BJ (cell line): ENCODE data around the gene SCGB1A1. TPM values are rescaled to one million over a fixed set of nuclear protein-coding genes. Genes with fewer than 3 reads are reported as not detected.

ENCODE experiments used
- CTCF ChIA-PET: fragments of 350-600 bp; formaldehyde crosslinking; extraction: SDS; loops from one replicate; lab custom pipeline; 2021; ENCODE audit warnings: antibody characterized with exemption, inconsistent platforms; lab: Yijun Ruan, JAX
- POLR2A ChIA-PET: fragments of 300-600 bp; sonication (Branson Sonifier 250); formaldehyde crosslinking; extraction: SDS; loops from one replicate; lab custom pipeline; 2021; ENCODE audit warnings: antibody characterized with exemption; lab: Charles Lee
- DNase-seq: peaks from one replicate; pipeline ENCODE4 v3.0.0-alpha.2; 2011; ENCODE audit warnings: low read depth
- H3K27me3 ChIP-seq: 2 replicates; pipeline ENCODE4 v1.6.0; 2011; ENCODE audit warnings: low read length; ENCODE audit not compliant: control insufficient read depth, insufficient read depth
- H3K36me3 ChIP-seq: 2 replicates; pipeline ENCODE4 v1.5.1; 2011; ENCODE audit warnings: low read length; ENCODE audit not compliant: control insufficient read depth, insufficient read depth
- H3K4me3 ChIP-seq: 2 replicates; pipeline ENCODE4 v1.5.1; 2011; ENCODE audit warnings: low read depth, mild to moderate bottlenecking, control low read depth, low read length
- CTCF ChIP-seq: IDR thresholded peaks from 2 replicates; pipeline ENCODE4 v1.5.1; 2011; ENCODE audit warnings: low read depth, mild to moderate bottlenecking, control low read depth, inconsistent platforms, low read length, moderate library complexity; ENCODE audit not compliant: insufficient read depth
- polyA plus RNA-seq: library from polyadenylated mRNA; depleted of rRNA; stranded (reverse); fragments of >200 nt; gene quantifications from 2 replicates; pipeline ENCODE4 v1.2.3, GENCODE V29; 2011

The SCGB1A1 gene
- polyA plus RNA-seq, 1 experiment = not detected

GRCh38 chr11:62400281-62400680 lies 18.6 kb upstream of the SCGB1A1 start:
- no peak overlapping the region for H3K4me3 ChIP-seq
- CTCF ChIA-PET = interaction anchor here (1.3 to 8.6 kb wide), 5 partner anchors 9 to 160 kb away, joined by 5 to 95 read pairs (median 23); partner anchors contain the start of gene AHNAK
- POLR2A ChIA-PET = interaction anchor here (0.5 to 1.3 kb wide), 2 partner anchors 139 to 163 kb away, joined by 3 read pairs; no protein-coding TSS in a partner anchor
- no peak for TF ChIP-seq CTCF
- H3K36me3 ChIP-seq = no peaks in the 10 kb centered on the region
- no peaks in the 10 kb centered on the region for H3K27me3 ChIP-seq
- no peak for DNase-seq

GRCh38 chr11:62400760-62401159 lies 18.1 kb upstream of the SCGB1A1 start:
- no peak for TF ChIP-seq CTCF
- ChIA-PET CTCF (interaction anchor here (0.6 to 8.6 kb wide), 6 partner anchors 9 to 159 kb away, joined by 3 to 95 read pairs (median 14); partner anchors contain the start of gene AHNAK), POLR2A (interaction anchor here (0.5 to 1.3 kb wide), 3 partner anchors 138 to 173 kb away, joined by 3 read pairs; partner anchors contain the start of gene EEF1G)
- H3K4me3 ChIP-seq = no peak overlapping the region
- H3K27me3 ChIP-seq = no peaks in the 10 kb centered on the region
- H3K36me3 ChIP-seq = no peaks in the 10 kb centered on the region
- peak; percentile 71 for DNase-seq

GRCh38 chr11:62401356-62401755 lies 17.5 kb upstream of the SCGB1A1 start:
- CTCF ChIA-PET = interaction anchor here (0.6 to 8.6 kb wide), 5 partner anchors 10 to 159 kb away, joined by 3 to 95 read pairs (median 23); partner anchors contain the start of gene AHNAK
- H3K27me3 ChIP-seq = no peaks in the 10 kb centered on the region
- POLR2A ChIA-PET = interaction anchor here (1.0 kb wide), 1 partner anchor 172 kb away, joined by 3 read pairs; the partner anchor contains the start of gene EEF1G
- DNase-seq = no peak
- H3K4me3 ChIP-seq = no peak overlapping the region
- no peak for TF ChIP-seq CTCF
- no peaks in the 10 kb centered on the region for H3K36me3 ChIP-seq

- ChIA-PET CTCF (interaction anchor here (0.6 to 8.6 kb wide), 6 partner anchors 8 to 369 kb away, joined by 3 to 95 read pairs (median 13); partner anchors contain the start of gene AHNAK), POLR2A (no interaction called here)
- H3K27me3 ChIP-seq = no peaks in the 10 kb centered on the region
- H3K36me3 ChIP-seq = no peaks in the 10 kb centered on the region
- no peak overlapping the region for H3K4me3 ChIP-seq
- DNase-seq = no peak
- TF ChIP-seq CTCF = no peak
Observed at GRCh38 chr11:62401811-62402210, 17.0 kb upstream of the SCGB1A1 start.

GRCh38 chr11:62402226-62402959 lies 16.4 kb upstream of the SCGB1A1 start:
- CTCF ChIA-PET = interaction anchor here (0.6 to 8.6 kb wide), 6 partner anchors 9 to 368 kb away, joined by 3 to 95 read pairs (median 13); partner anchors contain the start of gene AHNAK
- POLR2A ChIA-PET = interaction anchor here (0.6 kb wide), 1 partner anchor 151 kb away, joined by 4 read pairs; no protein-coding TSS in a partner anchor
- TF ChIP-seq CTCF = no peak
- no peak for DNase-seq
- Histone ChIP-seq H3K4me3 (no peak overlapping the region), H3K36me3 (no peaks in the 10 kb centered on the region), H3K27me3 (no peaks in the 10 kb centered on the region)
